Measurements from ENCODE around the gene HRCT1. TPM values are rescaled to one million over a fixed set of nuclear protein-coding genes. Genes with fewer than 3 reads are reported as not detected.
"Not testable (repeated sequence)": the region's sequence is repeated elsewhere in the genome, so short reads cannot be mapped to it uniquely, and the experiment has no call there.

HRCT1 gene
- total RNA-seq, 1 donor from 2014 or later, result 10.8 TPM

DNA sequence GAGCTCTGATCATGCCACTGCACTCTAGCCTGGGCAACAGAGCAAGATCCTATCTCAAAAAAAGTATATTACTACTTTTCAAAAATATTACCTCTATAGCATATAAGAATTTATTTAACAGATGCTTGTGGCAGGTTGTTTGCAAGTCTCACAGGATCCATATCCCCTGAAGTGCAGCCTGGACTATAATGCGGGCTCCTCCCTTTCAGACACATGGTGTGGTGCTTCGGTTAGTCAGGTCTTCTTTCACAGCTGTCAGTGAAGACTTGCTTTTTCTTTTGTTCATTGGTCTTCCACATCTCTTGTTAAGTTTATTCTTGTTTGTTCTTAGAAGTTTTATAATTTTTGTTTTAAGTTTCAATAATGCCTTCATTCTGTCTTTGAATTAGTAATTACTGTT lies 9.4 kb upstream of the HRCT1 start:
- intact Hi-C loops (cut with DNase I), result no loop called here
- TF ChIP-seq, protein P1, sequence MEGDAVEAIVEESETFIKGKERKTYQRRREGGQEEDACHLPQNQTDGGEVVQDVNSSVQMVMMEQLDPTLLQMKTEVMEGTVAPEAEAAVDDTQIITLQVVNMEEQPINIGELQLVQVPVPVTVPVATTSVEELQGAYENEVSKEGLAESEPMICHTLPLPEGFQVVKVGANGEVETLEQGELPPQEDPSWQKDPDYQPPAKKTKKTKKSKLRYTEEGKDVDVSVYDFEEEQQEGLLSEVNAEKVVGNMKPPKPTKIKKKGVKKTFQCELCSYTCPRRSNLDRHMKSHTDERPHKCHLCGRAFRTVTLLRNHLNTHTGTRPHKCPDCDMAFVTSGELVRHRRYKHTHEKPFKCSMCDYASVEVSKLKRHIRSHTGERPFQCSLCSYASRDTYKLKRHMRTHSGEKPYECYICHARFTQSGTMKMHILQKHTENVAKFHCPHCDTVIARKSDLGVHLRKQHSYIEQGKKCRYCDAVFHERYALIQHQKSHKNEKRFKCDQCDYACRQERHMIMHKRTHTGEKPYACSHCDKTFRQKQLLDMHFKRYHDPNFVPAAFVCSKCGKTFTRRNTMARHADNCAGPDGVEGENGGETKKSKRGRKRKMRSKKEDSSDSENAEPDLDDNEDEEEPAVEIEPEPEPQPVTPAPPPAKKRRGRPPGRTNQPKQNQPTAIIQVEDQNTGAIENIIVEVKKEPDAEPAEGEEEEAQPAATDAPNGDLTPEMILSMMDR (IDR thresholded peaks at IDR 0.05), result no peak
- Histone ChIP-seq H3K36me3 (no peaks in the 10 kb centered on the region), H3K4me1 (no peaks in the 10 kb centered on the region), H3K27ac (no peak overlapping the region), H3K9me3 (no peaks in the 10 kb centered on the region), H3K4me3 (no peak overlapping the region), H3K27me3 (peaks cover 3% of the 10 kb centered on the region)
- ATAC-seq (no peak), DNase-seq (no peak)

DNA sequence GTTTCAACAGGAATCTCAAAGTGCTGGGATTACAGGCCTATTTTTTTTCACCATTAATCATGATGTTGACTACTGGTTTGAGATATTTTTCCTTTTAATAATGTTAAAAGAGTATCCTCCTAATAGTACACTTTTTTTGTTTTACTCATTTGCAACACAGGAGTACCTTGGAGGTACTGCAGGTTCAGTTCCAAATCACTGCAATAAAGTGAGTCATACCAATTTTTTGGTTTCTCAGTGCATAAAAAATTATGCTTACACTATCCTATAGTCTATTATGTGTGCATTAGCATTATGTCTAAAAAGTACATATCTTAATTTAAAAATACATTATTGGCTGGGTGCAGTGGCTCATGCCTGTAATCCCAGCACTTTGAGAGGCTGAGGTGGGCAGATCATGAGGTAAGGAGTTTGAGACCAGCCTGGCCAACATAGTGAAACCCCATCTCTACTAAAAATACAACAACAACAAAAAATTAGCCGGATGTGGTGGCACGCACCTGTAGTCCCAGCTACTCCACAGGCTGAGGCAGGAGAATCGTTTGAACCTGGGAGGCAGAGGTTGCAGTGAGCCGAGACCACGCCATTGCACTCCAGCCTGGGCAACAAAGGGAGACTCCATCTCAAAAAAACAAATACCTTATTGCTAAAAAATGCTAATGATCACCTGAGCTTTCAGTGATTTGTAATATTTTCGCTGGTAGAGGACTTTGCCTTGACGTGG lies 8.5 kb upstream of the HRCT1 start:
- H3K4me1 ChIP-seq; intact Hi-C loops (cut with DNase I); ATAC-seq; H3K4me3 ChIP-seq; H3K27ac ChIP-seq; H3K9me3 ChIP-seq; DNase-seq; H3K27me3 ChIP-seq; H3K36me3 ChIP-seq: not testable (repeated sequence)

DNA sequence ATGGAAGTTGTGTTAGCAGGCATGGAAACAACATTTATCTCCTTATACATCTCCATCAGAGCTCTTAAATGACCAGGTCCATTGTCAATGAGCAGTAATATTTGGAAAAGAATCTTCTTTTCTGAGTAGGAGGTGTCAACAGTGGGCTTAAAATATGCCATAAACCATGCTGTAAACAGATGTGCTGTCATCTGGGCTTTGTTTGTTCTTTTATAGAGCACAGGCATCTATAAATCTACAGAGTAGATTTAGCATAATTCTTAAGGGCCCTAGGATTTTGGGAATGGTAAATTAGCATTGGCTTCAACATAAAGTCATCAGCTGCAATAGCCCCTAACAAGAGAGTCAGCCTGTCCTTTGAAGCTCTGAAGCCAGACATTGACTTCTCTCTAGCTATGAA lies 7.7 kb upstream of the HRCT1 start:
- H3K4me1 ChIP-seq, result peaks cover 6% of the 10 kb centered on the region
- H3K36me3 ChIP-seq, result no peaks in the 10 kb centered on the region
- no peak overlapping the region for H3K27ac ChIP-seq
- peaks cover 3% of the 10 kb centered on the region for H3K27me3 ChIP-seq
- TF ChIP-seq, protein P1 (IDR thresholded peaks at IDR 0.05), result no peak
- DNase-seq (no peak), ATAC-seq (no peak)
- intact Hi-C loops (cut with DNase I), result no loop called here
- no peak overlapping the region for H3K4me3 ChIP-seq
- no peaks in the 10 kb centered on the region for H3K9me3 ChIP-seq

DNA sequence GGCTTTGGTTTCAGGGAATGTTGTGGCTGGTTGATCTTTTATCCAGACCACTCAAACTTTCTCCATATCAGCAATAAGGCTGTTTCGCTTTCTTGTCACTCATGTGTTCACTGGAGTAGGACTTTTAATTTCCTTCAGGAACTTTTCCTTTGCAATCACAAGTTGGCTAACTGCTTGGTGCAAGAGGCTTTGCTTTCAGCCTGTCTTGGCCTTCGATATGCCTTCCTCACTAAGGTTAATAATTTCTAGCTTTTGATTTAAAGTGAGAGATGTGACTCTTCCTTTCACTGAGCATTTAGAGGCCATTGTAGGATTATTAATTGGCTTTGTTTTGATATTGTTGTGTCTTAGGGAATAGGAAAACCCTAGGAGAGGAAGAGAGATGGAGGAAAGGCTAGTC lies 7.0 kb upstream of the HRCT1 start:
- intact Hi-C loops (cut with DNase I), result no loop called here
- H3K4me3 ChIP-seq, result no peak overlapping the region
- H3K36me3 ChIP-seq, result no peaks in the 10 kb centered on the region
- TF ChIP-seq, protein P1 (IDR thresholded peaks at IDR 0.05), result no peak
- H3K27me3 ChIP-seq, result peaks cover 3% of the 10 kb centered on the region
- H3K4me1 ChIP-seq, result peaks cover 11% of the 10 kb centered on the region
- DNase-seq (no peak), ATAC-seq (no peak)
- no peak overlapping the region for H3K27ac ChIP-seq
- no peaks in the 10 kb centered on the region for H3K9me3 ChIP-seq

DNA sequence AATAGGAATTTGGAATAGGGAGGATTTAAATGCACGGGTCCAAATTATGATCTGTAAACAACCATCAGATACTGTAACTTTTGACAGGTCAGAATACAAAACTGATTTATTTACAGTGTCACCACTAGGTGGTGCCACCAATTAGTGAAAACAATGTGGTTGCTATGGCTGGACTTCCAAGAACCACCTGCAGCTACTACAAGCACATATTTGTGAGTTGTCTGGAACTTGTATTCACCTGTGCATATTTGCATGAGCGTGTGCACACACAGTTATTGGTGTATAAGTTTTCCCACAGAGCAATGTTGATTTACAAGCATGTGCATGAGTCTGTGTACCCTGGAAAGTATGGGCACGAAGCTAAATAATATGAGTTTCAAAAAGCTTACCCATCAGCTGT lies 3.0 kb upstream of the HRCT1 start:
- no peak for DNase-seq
- no peaks in the 10 kb centered on the region for H3K9me3 ChIP-seq
- H3K36me3 ChIP-seq, result no peaks in the 10 kb centered on the region
- H3K27ac ChIP-seq, result no peak overlapping the region
- H3K4me3 ChIP-seq, result no peak overlapping the region
- H3K27me3 ChIP-seq, result no peaks in the 10 kb centered on the region
- ATAC-seq, result peak; percentile 36
- TF ChIP-seq, protein P1 (IDR thresholded peaks at IDR 0.05), result peak; percentile 77
- H3K4me1 ChIP-seq, result peaks cover 50% of the 10 kb centered on the region
- intact Hi-C loops (cut with DNase I), result no loop called here

DNA sequence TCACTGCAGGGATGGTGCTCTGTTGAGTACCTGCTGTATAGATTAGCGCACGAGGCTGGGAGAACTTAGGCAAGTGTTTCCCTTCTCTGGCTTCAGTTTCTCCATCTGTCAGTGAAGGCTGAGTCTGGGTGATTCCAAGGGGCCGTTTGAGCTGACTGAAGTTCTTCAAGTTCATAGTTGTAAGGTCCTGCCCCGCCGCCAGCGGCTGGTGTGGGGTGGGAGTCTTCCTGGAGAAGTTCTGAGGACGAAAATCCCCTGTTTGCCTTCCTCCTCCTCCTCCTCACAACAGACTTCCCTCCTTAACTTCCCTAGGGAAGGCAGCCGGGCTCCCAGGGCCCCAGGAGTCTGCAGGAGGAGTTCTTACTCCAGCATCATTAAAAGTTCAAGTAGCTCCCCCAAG lies 1.7 kb upstream of the HRCT1 start:
- Histone ChIP-seq H3K4me3 (no peak overlapping the region), H3K27ac (peak overlapping the region; percentile 97), H3K4me1 (peaks cover 62% of the 10 kb centered on the region), H3K9me3 (no peaks in the 10 kb centered on the region), H3K36me3 (no peaks in the 10 kb centered on the region), H3K27me3 (no peaks in the 10 kb centered on the region)
- ATAC-seq (no peak), DNase-seq (no peak)
- TF ChIP-seq, protein P1 (IDR thresholded peaks at IDR 0.05), result no peak
- intact Hi-C loops (cut with DNase I), result no loop called here

All from upper lobe of right lung (tissue), 1 donor.